DND-41 (cell line): Measurements from ENCODE around the gene IFNL2.

Experiments used
- ATAC-seq: fragments of 200-7000 bp; cut with Tn5 transposase; 3 replicates; pipeline ENCODE4 v1.9.1; 2021; ENCODE audit warnings: low read depth; ENCODE audit not compliant: insufficient read depth
- DNase-seq: peaks from one replicate; pipeline ENCODE4 v3.0.0-alpha.2; 2020
- H2AFZ ChIP-seq: 2 replicates; pipeline ENCODE4 v1.6.0; 2012; ENCODE audit warnings: low read depth, low read length
- H3K27ac ChIP-seq: 2 replicates; pipeline ENCODE4 v1.5.1; 2012; ENCODE audit warnings: low read length, inconsistent platforms
- H3K27me3 ChIP-seq: fragments of 200-600 bp; sonication (generic); 2 replicates; pipeline ENCODE4 v1.6.0; 2012; ENCODE audit warnings: low read length, mild to moderate bottlenecking, inconsistent platforms; ENCODE audit not compliant: insufficient read depth, poor library complexity
- H3K36me3 ChIP-seq: 2 replicates; pipeline ENCODE4 v1.5.1; 2012; ENCODE audit warnings: low read length, inconsistent platforms; ENCODE audit not compliant: insufficient read depth
- H3K4me1 ChIP-seq: 2 replicates; pipeline ENCODE4 v1.5.1; 2012; ENCODE audit warnings: mild to moderate bottlenecking, low read length; ENCODE audit not compliant: insufficient read depth
- H3K4me2 ChIP-seq: 2 replicates; pipeline ENCODE4 v1.6.0; 2012; ENCODE audit warnings: mild to moderate bottlenecking, moderate library complexity, low read length, inconsistent platforms; ENCODE audit not compliant: insufficient read depth
- H3K4me3 ChIP-seq, 2 experiments: fragments of 200-600 bp in 1 of 2; shearing (Covaris generic) in 1 of 2; 2 replicates each; pipeline ENCODE4 v1.5.1; 2012 to 2016; ENCODE audit warnings: inconsistent platforms in 2 of 2, low read length in 2 of 2, mild to moderate bottlenecking in 2 of 2, low read depth in 1 of 2, moderate library complexity in 1 of 2
- H3K79me2 ChIP-seq: 2 replicates; pipeline ENCODE4 v1.6.0; 2012; ENCODE audit warnings: low read length, inconsistent platforms; ENCODE audit not compliant: insufficient read depth
- H3K9ac ChIP-seq: 2 replicates; pipeline ENCODE4 v1.6.0; 2012; ENCODE audit warnings: low read depth, mild to moderate bottlenecking, inconsistent platforms, low read length, moderate library complexity
- H3K9me3 ChIP-seq: 2 replicates; pipeline ENCODE4 v1.5.1; 2012; ENCODE audit warnings: low read length, moderate library complexity, mild to moderate bottlenecking, inconsistent platforms; ENCODE audit not compliant: insufficient read depth, severe bottlenecking
- H4K20me1 ChIP-seq: 2 replicates; pipeline ENCODE4 v1.6.0; 2012; ENCODE audit warnings: low read length; ENCODE audit not compliant: insufficient read depth
- CTCF ChIP-seq: IDR thresholded peaks from 2 replicates; pipeline ENCODE4 v1.5.1; 2012; ENCODE audit warnings: borderline replicate concordance, low read length, moderate library complexity, mild to moderate bottlenecking; ENCODE audit not compliant: poor library complexity, severe bottlenecking; ENCODE audit errors: extremely low read depth
- EZH2 ChIP-seq: IDR thresholded peaks from 3 replicates; pipeline ENCODE4 v1.6.1; 2012; ENCODE audit warnings: borderline replicate concordance, low read depth, mild to moderate bottlenecking, moderate library complexity, low read length, inconsistent platforms; ENCODE audit not compliant: severe bottlenecking

The IFNL2 gene

GRCh38 chr19:39254531-39255345, 13.5 kb upstream of the IFNL2 start:
- Histone ChIP-seq H3K27ac (no peak overlapping the region), H2AFZ (no peak overlapping the region), H3K9me3 (no peaks in the 10 kb centered on the region), H3K27me3 (peaks cover 18% of the 10 kb centered on the region), H3K4me3 (no peak overlapping the region), H3K9ac (no peak overlapping the region), H3K36me3 (no peaks in the 10 kb centered on the region), H3K4me2 (no peak overlapping the region), H3K4me1 (no peaks in the 10 kb centered on the region), H3K79me2 (no peaks in the 10 kb centered on the region), H4K20me1 (0 out of 2 replicates have a peak, but pooled peaks cover 3% of the 10 kb centered on the region)
- DNase-seq, result no peak
- TF ChIP-seq EZH2, result no peak
- no peak for TF ChIP-seq CTCF
- ATAC-seq, result no peak

GRCh38 chr19:39257227-39257626, 11.0 kb upstream of the IFNL2 start:
- no peak overlapping the region for H3K27ac ChIP-seq
- H3K9ac ChIP-seq, result no peak overlapping the region
- H3K9me3 ChIP-seq, result no peaks in the 10 kb centered on the region
- no peak for ATAC-seq
- TF ChIP-seq EZH2 (no peak), CTCF (no peak)
- no peak overlapping the region for H3K4me3 ChIP-seq
- no peak overlapping the region for H3K4me2 ChIP-seq
- no peaks in the 10 kb centered on the region for H3K36me3 ChIP-seq
- 0 out of 2 replicates have a peak, but pooled peaks cover 3% of the 10 kb centered on the region for H4K20me1 ChIP-seq
- H3K4me1 ChIP-seq, result no peaks in the 10 kb centered on the region
- H3K27me3 ChIP-seq, result peaks cover 12% of the 10 kb centered on the region
- no peak overlapping the region for H2AFZ ChIP-seq
- DNase-seq, result no peak
- no peaks in the 10 kb centered on the region for H3K79me2 ChIP-seq

- ATAC-seq, result no peak
- Histone ChIP-seq H3K79me2 (no peaks in the 10 kb centered on the region), H3K9ac (no peak overlapping the region)
Observed at GRCh38 chr19:39261704-39262103, 6.5 kb upstream of the IFNL2 start.

More at GRCh38 chr19:39261704-39262103, 6.5 kb upstream of the IFNL2 start:
- no peak overlapping the region for H3K4me3 ChIP-seq
- no peak overlapping the region for H2AFZ ChIP-seq
- DNase-seq, result no peak
- no peak for TF ChIP-seq CTCF
- TF ChIP-seq EZH2, result no peak
- H4K20me1 ChIP-seq, result no peaks in the 10 kb centered on the region
- H3K27ac ChIP-seq, result no peak overlapping the region
- no peaks in the 10 kb centered on the region for H3K4me1 ChIP-seq
- no peak overlapping the region for H3K4me2 ChIP-seq
- no peaks in the 10 kb centered on the region for H3K9me3 ChIP-seq
- H3K27me3 ChIP-seq, result peaks cover 2% of the 10 kb centered on the region
- H3K36me3 ChIP-seq, result no peaks in the 10 kb centered on the region
